HL-60/S4 (cell line): ENCODE measurements around the gene SPG21.
"Not testable (repeated sequence)": the region's sequence is repeated elsewhere in the genome, so short reads cannot be mapped to it uniquely, and the experiment has no call there.

ENCODE experiments used
- in situ Hi-C: fragments of 300-500 bp; cut with MboI; formaldehyde crosslinking; loops from 2 replicates; pipeline ENCODE4 v1.14.3; 2022; ENCODE audit warnings: low sequenced_read_pairs

The SPG21 gene, protein sequence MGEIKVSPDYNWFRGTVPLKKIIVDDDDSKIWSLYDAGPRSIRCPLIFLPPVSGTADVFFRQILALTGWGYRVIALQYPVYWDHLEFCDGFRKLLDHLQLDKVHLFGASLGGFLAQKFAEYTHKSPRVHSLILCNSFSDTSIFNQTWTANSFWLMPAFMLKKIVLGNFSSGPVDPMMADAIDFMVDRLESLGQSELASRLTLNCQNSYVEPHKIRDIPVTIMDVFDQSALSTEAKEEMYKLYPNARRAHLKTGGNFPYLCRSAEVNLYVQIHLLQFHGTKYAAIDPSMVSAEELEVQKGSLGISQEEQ

DNA sequence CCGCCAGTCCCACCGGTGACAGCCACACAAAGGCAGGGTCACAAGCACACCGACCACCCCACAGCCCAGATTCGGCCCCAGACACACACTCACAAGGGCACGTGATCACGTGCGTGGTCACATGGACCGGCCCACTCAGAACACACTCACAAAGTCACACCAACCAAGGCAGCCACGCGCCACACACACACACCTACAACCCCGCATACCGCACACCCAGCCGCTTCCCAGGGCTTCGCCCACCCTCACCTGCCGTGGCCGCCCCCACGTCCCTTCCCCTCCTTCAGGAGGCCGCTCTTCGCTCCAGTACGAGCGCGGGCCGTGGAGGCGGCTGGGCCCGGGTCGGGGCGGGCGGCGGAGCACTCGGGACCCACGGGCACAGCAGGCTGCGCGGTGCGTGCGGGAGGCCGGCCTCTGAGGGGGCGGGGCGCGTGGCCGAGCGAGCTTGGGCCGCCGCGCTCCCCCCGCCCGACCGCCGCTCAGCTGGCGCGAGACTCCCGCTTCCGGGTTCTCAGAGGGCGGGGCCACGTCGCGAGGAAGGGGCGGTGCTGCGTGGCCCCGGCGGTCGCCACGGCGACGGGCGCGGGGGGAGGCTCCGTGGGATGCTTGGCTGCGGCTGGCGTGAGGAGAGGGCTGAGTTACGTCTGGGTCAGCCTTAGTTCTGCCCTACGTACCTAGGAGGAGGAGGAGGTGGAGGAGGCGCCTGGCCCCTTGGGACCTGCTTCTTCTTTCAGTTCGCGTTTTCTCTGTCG, at the start of gene SPG21:
Gene SPG21 (minus strand): TSS at position 499 of the 752 bp plus-strand sequence. CDS start 6,345 bp downstream, outside the sequence.
- in situ Hi-C loops = no loop called here

GRCh38 chr15:65038836-65039235, 49.1 kb upstream of the SPG21 start:
- in situ Hi-C loops = no loop called here

- in situ Hi-C loops = no loop called here
Observed at GRCh38 chr15:65038428-65038827, 48.7 kb upstream of the SPG21 start.

- in situ Hi-C loops = no loop called here
Observed at GRCh38 chr15:65037309-65037708, 47.6 kb upstream of the SPG21 start.

- in situ Hi-C loops = no loop called here
Observed at GRCh38 chr15:65034719-65035118, 45.0 kb upstream of the SPG21 start.

DNA sequence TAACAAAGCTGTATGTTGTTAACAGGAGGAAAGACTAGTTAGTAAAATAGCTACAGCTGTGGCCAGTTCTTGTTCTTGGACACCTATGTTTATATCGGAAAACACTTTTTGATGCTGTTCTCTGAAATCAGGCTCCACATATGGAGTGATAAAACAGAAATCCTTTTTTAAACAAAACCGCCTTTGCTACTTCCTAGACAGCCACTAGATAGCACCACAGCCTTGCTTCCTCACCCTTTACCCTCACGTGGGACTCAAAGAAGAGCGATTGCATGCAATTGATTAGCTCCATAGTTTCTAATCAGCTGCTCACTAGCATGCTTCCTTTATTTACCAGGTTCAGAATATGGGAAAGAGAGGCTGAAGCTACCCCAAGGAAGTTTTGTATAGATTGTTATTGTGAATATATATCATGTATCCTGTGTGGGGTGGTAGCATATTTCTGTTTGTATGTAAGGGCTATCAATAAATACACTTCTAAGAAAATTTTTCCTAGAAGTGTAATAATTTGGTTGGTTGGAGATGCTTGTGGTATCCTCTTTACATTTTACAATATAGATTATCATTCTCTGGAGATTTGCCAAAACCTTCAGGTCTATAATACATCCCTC, 44.0 kb upstream of the SPG21 start:
- in situ Hi-C loops = no loop called here

DNA sequence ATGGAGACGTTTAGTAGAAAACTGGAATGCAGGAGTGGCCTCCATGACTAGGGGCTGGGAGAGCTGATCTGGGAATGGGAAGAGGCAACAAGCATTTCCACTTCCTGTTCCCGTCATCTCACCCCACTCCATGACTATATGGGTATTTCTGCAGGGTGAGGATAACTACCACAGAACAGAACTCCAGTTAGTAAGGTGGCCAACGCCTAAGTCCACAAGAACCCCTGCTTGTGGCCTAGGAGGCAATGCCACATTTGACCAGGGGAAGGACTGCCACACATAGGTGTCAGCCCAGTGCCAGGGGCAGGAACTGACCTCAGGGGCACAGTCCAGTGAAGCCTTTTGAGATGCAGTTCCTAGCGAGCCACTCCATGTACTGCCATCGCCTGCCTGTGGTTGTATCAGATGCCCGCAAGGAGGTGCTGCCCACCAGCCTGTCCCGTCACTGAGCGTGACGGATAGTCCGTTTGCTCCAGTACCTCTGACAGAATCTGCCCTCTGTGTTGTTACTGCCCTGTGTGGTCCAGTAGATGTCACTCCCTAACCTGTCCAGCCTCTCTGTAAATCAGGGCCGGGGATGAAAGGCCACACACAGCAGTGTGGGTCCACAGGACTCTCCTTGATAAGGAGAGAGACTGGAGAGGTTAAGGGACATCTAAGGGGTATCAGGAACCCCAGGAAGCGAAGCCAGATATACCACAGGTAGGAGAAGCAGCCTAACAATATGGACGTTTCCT, 43.3 kb upstream of the SPG21 start:
- in situ Hi-C loops = no loop called here

GRCh38 chr15:65029736-65030208, 40.1 kb upstream of the SPG21 start:
- in situ Hi-C loops = no loop called here

- in situ Hi-C loops = no loop called here
Observed at GRCh38 chr15:65028921-65029735, 39.4 kb upstream of the SPG21 start, which contains the start of gene MTFMT. TSS of gene MTFMT (minus strand) at chr15:65029639. CDS start at chr15:65029613, 26 bp downstream.

- in situ Hi-C loops = no loop called here
Observed at GRCh38 chr15:65028338-65028737, 38.6 kb upstream of the SPG21 start.

- in situ Hi-C loops = no loop called here
Observed at GRCh38 chr15:65027593-65027992, 37.9 kb upstream of the SPG21 start.

DNA sequence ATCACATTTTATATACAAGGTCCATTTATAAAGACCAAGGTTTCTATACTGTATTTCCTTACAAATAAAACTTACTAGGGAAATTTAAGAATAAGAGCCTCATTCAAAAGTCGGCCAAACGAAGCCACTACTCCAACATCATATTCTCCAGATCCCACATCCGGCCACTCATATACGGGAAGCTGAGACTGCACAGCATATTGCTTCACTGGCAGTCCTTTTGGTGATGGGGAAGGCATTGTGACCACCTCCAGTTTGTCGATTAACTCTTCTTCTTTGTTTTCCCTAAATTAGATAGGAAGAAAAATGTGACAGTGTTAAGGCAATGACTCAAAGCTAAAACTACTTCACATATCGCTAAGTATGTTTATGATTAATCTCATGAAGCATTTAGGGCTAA, 37.0 kb upstream of the SPG21 start:
- in situ Hi-C loops = no loop called here

DNA sequence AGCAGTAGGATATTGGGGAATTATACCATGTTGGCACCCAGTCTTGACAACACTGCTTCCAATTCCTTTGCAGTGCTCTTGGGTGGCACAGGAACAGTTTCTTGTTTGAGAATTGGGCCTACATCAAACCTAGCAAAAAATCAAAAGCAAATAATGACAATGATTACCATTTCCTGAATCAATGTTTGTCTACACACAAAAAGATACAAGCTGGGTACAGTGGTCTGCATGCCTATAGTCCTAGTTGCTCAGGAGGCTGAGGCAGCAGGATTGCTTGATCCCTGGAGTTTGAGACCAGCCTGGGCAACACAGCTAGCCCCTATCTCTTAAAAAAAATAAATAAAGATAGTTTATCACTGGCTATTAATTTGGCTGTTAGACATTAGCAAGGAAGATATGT, 31.8 kb upstream of the SPG21 start:
- in situ Hi-C loops = no loop called here

DNA sequence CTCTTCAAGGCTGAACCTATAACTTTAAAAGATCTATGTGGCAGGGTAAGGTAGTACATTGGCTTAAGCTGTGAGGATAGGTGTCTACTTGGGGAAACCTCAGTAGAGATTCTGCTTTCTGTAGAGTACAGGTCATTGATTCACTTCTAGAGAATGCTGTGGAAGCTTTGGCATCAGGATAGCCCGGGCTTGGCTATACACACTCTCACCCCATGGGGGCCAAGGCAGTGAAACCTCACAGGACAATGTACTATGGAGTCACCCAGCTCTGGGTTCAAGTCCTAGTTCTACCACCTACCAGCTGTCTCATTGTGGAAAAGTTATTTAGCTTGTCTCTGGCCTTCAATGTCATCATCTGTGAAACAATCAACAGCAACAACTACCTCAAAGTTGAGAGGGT, 30.7 kb upstream of the SPG21 start:
- in situ Hi-C loops = no loop called here

DNA sequence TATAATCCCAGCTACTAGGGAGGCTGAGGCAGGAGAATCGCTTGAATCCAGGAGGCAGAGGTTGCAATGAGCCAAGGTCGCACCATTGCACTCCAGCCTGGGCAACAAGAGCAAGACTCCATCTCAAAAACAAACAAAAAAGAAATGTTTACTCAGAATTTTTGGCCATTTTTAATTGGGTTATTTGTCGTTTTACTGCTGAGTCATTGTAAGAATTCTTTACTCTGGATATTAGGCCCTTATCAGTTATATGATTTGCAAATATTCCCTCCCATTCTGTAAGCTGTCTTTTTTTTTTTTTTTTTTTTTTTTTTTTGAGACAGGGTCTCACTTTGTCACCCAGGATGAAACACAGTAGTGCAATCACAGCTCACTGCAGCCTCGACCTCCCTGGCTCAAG, 21.5 kb upstream of the SPG21 start:
- in situ Hi-C loops = not testable (repeated sequence)

- in situ Hi-C loops = no loop called here
Observed at GRCh38 chr15:65008983-65009382, 19.3 kb upstream of the SPG21 start.

DNA sequence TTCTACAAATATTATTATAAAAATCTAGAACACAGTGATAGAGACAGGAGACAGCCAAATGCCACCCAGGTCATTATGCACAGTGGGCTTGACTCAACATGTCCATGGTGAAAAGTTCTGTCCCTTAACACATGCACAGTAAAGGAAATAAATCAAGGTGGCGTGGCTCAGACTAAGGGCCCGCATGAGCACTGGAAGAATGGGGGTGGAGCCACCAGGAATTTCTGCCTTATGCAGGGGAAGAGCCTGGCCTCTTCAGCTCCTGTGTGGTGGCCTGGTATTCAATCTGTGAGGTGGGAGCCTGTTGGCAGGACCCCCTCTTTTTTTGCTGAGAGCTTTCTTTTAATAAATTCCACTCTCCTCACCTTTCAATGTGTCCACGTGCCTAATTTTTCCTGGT, 17.2 kb upstream of the SPG21 start:
- in situ Hi-C loops = no loop called here

DNA sequence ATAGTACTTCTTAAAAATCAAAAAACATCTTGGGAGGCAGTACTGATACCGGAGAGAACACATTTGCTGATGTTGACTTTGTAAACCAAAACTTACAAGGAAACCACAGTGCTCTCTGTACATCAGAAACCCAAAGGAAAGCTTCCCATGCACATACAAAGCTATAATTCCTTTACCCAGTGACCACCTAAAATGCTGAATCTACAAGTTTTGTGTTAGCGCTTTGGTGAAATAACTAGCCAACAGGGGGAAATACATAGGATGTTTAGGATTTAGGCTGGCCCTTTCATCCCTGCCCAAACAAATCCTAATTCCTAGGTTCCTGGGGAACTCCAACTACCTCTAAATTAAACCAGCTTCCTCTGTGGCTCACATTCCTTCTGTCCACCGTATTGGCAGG, 15.3 kb upstream of the SPG21 start:
- in situ Hi-C loops = no loop called here

- in situ Hi-C loops = no loop called here
Observed at GRCh38 chr15:64997745-64998375, 8.1 kb upstream of the SPG21 start.

GRCh38 chr15:64997066-64997465, 7.4 kb upstream of the SPG21 start:
- in situ Hi-C loops = no loop called here
